Adrenal gland (tissue), 12 donors: ENCODE results near the gene RUBCN. TPM values are rescaled to one million over a fixed set of nuclear protein-coding genes. Genes with fewer than 3 reads are reported as not detected.

ENCODE experiments used
- DNase-seq, 7 donors: peaks; one replicate each; pipeline ENCODE4 v3.0.0-alpha.2; 2019 to 2020
- H3K27ac ChIP-seq, 5 donors: fragments of 200-600 bp; sonication (generic) in 4 of 5; 1 replicate in 3 of 5; 2 replicates in 2 of 5; pipeline versions ENCODE4 v1.5.1 to v1.8.0; 2016 to 2020; ENCODE audit warnings: mild to moderate bottlenecking in 1 of 5
- H3K27me3 ChIP-seq: fragments of 200-600 bp; 2 replicates; pipeline ENCODE4 v1.8.0; 2021
- H3K36me3 ChIP-seq, 2 donors: fragments of 200-600 bp; replicated peaks in 1 of 2; 1 replicate in 1 of 2; 2 replicates in 1 of 2; pipeline versions ENCODE4 v1.5.1 to v1.8.0; 2018 to 2022
- H3K4me1 ChIP-seq, 2 donors: fragments of 200-600 bp; replicated peaks in 1 of 2; 1 replicate in 1 of 2; 2 replicates in 1 of 2; pipeline versions ENCODE4 v1.5.1 to v1.8.0; 2018 to 2021
- H3K4me3 ChIP-seq, 4 donors: fragments of 200-600 bp; sonication (generic) in 3 of 4; one replicate each; pipeline ENCODE4 v1.5.1; 2016 to 2018
- H3K9me3 ChIP-seq, 3 donors: fragments of 200-600 bp; sonication (generic) in 1 of 3; replicated peaks in 1 of 3; 1 replicate in 2 of 3; 2 replicates in 1 of 3; pipeline versions ENCODE4 v1.5.1 to v1.8.0; 2016 to 2021
- CTCF ChIP-seq, 6 experiments: fragments of 450-650 bp in 4 of 6; fragments of 200-600 bp in 2 of 6; sonication (generic) in 1 of 6; IDR thresholded peaks; 1 replicate in 5 of 6; 2 replicates in 1 of 6; pipeline versions ENCODE4 v1.5.1 to v1.8.0; 2016 to 2021; ENCODE audit warnings: antibody characterized with exemption in 6 of 6, mild to moderate bottlenecking in 2 of 6, moderate library complexity in 1 of 6
- POLR2A ChIP-seq, 2 donors: fragments of 450-650 bp; IDR thresholded peaks; one replicate each; pipeline ENCODE4 v1.6.1; 2017; ENCODE audit warnings: antibody characterized with exemption in 2 of 2, mild to moderate bottlenecking in 2 of 2, moderate library complexity in 1 of 2
- WGBS, 4 donors: extraction: QIAGEN DNeasy Blood & Tissue Kit in 2 of 4; methylation state at CpG; one replicate each; pipeline versions ENCODE4 v1.1.5 to v1.1.7; 2013 to 2017; 5-methylcytosine and 5-hydroxymethylcytosine counted together
- intact Hi-C, 2 donors: fragments of 100-400 bp; cut with DNase I; formaldehyde crosslinking; loops; one replicate each; pipeline versions ENCODE4 v1.14.1 to v1.15.0; 2022 to 2023
- polyA plus RNA-seq, 3 donors: library from polyadenylated mRNA; stranded (reverse); fragments of 200-250 nt in 2 of 3; fragments of 350-450 nt in 1 of 3; fragmentation: Illumina TruSeq in 1 of 3; extraction: RNeasy Lipid Tissue Mini Kit (QIAGEN cat#74804) in 1 of 3; gene quantifications; one replicate each; pipeline ENCODE4 v1.2.3, GENCODE V29; 2013 to 2014
- total RNA-seq, 9 donors: library from RNA; depleted of rRNA in 4 of 9; stranded (reverse); fragments of >200 nt in 4 of 9; fragments of 120-200 nt in 1 of 9; fragmentation: NEBNext Ultra II Directional in 1 of 9; extraction: Animal tissue kit (Norgen Biotek cat#: 25700) in 1 of 9; gene quantifications; one replicate each; pipeline versions ENCODE4 v1.1.0 to v1.2.4, GENCODE V29; 2013 to 2023
- donor health status: healthy with polysubstance abuse.
- donor health status: Bipolar disorder and iron deficiency.
- donor health status: DM: yes; HTN: yes; CAD: no.
- donor health status: DM: no; HTN: no; CAD: no.
- donor health status: DM: no; HTN: no; CAD: no.
- donor health status: DM: yes; HTN: yes; CAD: no.

Gene RUBCN
- total and polyA plus RNA-seq, 12 donors, result 7.7 to 43.8 (median 21.3) TPM

GRCh38 chr3:197746209-197746608, 9.5 kb upstream of the RUBCN start:
- WGBS, 4 donors, result 84 to 87% (median 85%) methylated on average over 3 of the region's 3 CpGs
- no peak for TF ChIP-seq CTCF (IDR thresholded peaks at IDR 0.05)
- no peak for TF ChIP-seq POLR2A (IDR thresholded peaks at IDR 0.05)
- Histone ChIP-seq H3K27me3 (no peaks in the 10 kb centered on the region), H3K4me3 (no peak overlapping the region), H3K36me3 (no peaks in the 10 kb centered on the region), H3K27ac (no peak overlapping the region), H3K9me3 (no peaks in the 10 kb centered on the region), H3K4me1 (peaks cover 6 to 11% of the 10 kb centered on the region in 2 donors)
- DNase-seq, result no peak
- intact Hi-C loops, result no loop called here

GRCh38 chr3:197742787-197743186, 6.1 kb upstream of the RUBCN start:
- intact Hi-C loops, result no loop called here
- no peaks in the 10 kb centered on the region for H3K9me3 ChIP-seq
- no peaks in the 10 kb centered on the region for H3K36me3 ChIP-seq
- TF ChIP-seq CTCF (IDR thresholded peaks at IDR 0.05) (no peak), POLR2A (IDR thresholded peaks at IDR 0.05) (no peak)
- no peak overlapping the region for H3K27ac ChIP-seq
- no peaks in the 10 kb centered on the region for H3K27me3 ChIP-seq
- no peak for DNase-seq
- H3K4me3 ChIP-seq, result no peak overlapping the region
- H3K4me1 ChIP-seq, result peaks cover 0 to under 1% of the 10 kb centered on the region in 2 donors
- WGBS, 4 donors, result 75 to 90% (median 82%) methylated on average over 3 of the region's 3 CpGs

- Histone ChIP-seq H3K4me3 (peak overlapping the region in 1 of 4 donors; percentile 73), H3K27ac (no peak overlapping the region), H3K9me3 (no peaks in the 10 kb centered on the region), H3K4me1 (peaks cover 0 to 18% of the 10 kb centered on the region in 2 donors), H3K36me3 (no peaks in the 10 kb centered on the region), H3K27me3 (no peaks in the 10 kb centered on the region)
- intact Hi-C loops, result no loop called here
- DNase-seq, result no peak
- WGBS, 4 donors, result 63 to 69% (median 65%) methylated on average over 11 of the region's 11 CpGs
- TF ChIP-seq CTCF (IDR thresholded peaks at IDR 0.05) (no peak), POLR2A (IDR thresholded peaks at IDR 0.05) (no peak)
These were observed 1.2 kb upstream of the RUBCN start for GRCh38 chr3:197737749-197738462.

DNA sequence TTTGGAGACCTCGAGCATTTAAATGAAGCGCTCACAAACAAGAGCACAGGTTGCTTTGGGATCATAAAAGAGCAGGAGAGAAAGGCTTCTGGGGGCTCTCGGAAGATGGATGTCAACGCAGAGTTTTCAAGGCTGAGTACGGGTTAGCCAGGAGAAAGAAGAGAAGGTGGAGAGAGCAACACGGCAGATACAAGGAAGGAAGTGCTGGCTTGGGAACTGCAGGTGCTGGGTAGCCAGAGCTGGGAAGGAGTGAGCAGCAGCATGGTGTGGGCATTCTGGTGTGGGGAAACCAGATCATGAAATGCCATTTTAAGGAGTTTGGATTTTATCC, 580 bp upstream of the RUBCN start:
- Histone ChIP-seq H3K27me3 (no peaks in the 10 kb centered on the region), H3K27ac (peak overlapping the region; percentile 39 to 92 (median 53)), H3K4me3 (peak overlapping the region; percentile 25 to 90 (median 50)), H3K9me3 (no peaks in the 10 kb centered on the region), H3K4me1 (peaks cover 0 to 18% of the 10 kb centered on the region in 2 donors), H3K36me3 (no peaks in the 10 kb centered on the region)
- 0 to 5% (median 1%) methylated on average over 6 of the region's 6 CpGs for WGBS, 4 donors
- TF ChIP-seq CTCF (IDR thresholded peaks at IDR 0.05) (no peak), POLR2A (IDR thresholded peaks at IDR 0.05) (no peak)
- no peak for DNase-seq
- intact Hi-C loops, result no loop called here
